Endothelial cell of coronary artery (primary cell): Measurements from ENCODE around the gene DCTD. TPM values are rescaled to one million over a fixed set of nuclear protein-coding genes. Genes with fewer than 3 reads are reported as not detected.

Source experiments
- total RNA-seq: library from RNA; depleted of rRNA; stranded (reverse); fragments of >200 nt; gene quantifications from 2 replicates; pipeline ENCODE4 v1.2.3, GENCODE V29; 2014

Gene DCTD
- 65.3 and 77.8 TPM in 2 replicates for total RNA-seq

GRCh38 chr4:182917182-182918043 is at the start of gene DCTD:
DCTD (minus strand) TSS chr4:182917386; CDS start chr4:182915568, 1,818 bp downstream.

Other genes with a start within 250 kb of the DCTD start
- 20.9 and 39.5 TPM in 2 replicates for gene WWC2, start 181.9 kb upstream of the DCTD start, total RNA-seq